ENCODE measurements around the gene DNAJB6. TPM values are rescaled to one million over a fixed set of nuclear protein-coding genes. Genes with fewer than 3 reads are reported as not detected.

Gene DNAJB6
- polyA plus RNA-seq, 1 experiment, result 105 TPM

DNA sequence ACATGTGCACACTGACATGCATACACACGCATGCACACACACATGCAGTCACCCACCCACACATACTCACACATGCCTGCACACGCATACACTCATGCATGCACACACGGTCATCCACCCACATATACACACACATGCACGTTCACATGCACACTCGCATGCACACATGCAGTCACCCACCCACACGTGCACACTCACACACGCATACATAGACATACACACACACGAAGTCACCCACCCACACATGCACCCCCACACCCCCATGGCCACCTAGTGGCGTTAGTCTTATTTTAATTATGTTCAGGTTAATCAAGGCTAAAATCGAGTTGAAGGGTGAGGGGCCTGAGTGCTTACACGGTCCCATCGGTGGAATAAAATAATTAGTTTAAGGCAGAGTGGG, 96.8 kb downstream of the DNAJB6 start:
- CTCF ChIA-PET, result interaction anchor here (1.8 kb wide), 1 partner anchor 40 kb away, joined by 6 read pairs; no protein-coding TSS in a partner anchor
- TF ChIP-seq, protein P1, sequence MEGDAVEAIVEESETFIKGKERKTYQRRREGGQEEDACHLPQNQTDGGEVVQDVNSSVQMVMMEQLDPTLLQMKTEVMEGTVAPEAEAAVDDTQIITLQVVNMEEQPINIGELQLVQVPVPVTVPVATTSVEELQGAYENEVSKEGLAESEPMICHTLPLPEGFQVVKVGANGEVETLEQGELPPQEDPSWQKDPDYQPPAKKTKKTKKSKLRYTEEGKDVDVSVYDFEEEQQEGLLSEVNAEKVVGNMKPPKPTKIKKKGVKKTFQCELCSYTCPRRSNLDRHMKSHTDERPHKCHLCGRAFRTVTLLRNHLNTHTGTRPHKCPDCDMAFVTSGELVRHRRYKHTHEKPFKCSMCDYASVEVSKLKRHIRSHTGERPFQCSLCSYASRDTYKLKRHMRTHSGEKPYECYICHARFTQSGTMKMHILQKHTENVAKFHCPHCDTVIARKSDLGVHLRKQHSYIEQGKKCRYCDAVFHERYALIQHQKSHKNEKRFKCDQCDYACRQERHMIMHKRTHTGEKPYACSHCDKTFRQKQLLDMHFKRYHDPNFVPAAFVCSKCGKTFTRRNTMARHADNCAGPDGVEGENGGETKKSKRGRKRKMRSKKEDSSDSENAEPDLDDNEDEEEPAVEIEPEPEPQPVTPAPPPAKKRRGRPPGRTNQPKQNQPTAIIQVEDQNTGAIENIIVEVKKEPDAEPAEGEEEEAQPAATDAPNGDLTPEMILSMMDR (IDR thresholded peaks at IDR 0.05; ENCODE audit: insufficient read depth, low read depth, low read length), result no peak
- POLR2A ChIA-PET, result no interaction called here

DNA sequence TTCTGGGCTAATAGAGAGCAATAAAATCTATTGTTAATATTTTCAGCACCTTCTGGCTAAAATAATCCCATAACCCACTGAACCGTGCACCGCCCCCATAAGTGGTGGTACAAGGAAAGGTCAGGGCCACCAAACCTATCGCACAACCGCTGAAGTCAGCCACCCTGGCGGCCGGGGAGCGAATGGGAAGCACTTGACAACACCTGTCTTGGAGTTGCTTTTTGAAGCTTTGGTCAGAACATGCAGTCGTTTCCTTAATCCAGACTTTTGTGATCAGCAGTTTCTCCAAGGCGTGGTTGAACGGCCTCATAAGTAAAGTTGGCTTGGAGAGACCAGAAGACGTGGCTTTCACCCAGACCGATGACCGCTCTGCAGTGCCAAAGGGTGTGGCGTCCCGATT, 97.4 kb downstream of the DNAJB6 start:
- H3K27me3 ChIP-seq (ENCODE audit: control insufficient read depth, insufficient read depth, low read length), result no peaks in the 10 kb centered on the region
- H3K36me3 ChIP-seq (ENCODE audit: control insufficient read depth, insufficient read depth, low read length), result no peaks in the 10 kb centered on the region
- TF ChIP-seq, protein P1 (IDR thresholded peaks at IDR 0.05; ENCODE audit: insufficient read depth, low read depth, low read length), result no peak
- ChIA-PET POLR2A (no interaction called here), CTCF (interaction anchor here (1.8 kb wide), 1 partner anchor 40 kb away, joined by 6 read pairs; no protein-coding TSS in a partner anchor)
- no peak overlapping the region for H3K4me3 ChIP-seq (ENCODE audit: low read depth, low read length)
- DNase-seq (ENCODE audit: low read depth), result no peak

More for the DNA sequence above, 96.8 kb downstream of the DNAJB6 start:
- Histone ChIP-seq H3K4me3 (ENCODE audit: low read depth, low read length) (no peak overlapping the region), H3K27me3 (ENCODE audit: control insufficient read depth, insufficient read depth, low read length) (no peaks in the 10 kb centered on the region), H3K36me3 (ENCODE audit: control insufficient read depth, insufficient read depth, low read length) (no peaks in the 10 kb centered on the region)
- DNase-seq (ENCODE audit: low read depth), result no peak

DNA sequence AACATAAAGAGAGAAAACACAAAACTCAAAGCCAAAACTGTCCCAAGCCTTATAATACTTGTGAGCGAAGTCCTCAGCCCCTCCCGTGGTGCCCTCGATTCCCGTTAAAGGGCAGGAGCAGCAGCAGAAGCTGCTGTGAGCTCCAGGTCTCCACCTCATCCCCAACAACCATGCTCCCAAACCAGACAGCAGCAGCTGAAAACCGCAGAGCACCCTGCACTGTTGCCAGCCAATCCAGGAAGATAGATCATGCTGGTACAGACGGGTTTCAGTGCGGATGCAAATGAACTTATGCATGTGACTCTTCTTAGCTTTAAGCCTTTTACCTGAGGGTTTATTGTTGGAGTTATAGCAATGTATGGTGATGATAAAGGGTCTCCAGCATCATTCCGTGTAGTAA, 97.9 kb downstream of the DNAJB6 start:
- Histone ChIP-seq H3K27me3 (ENCODE audit: control insufficient read depth, insufficient read depth, low read length) (no peaks in the 10 kb centered on the region), H3K4me3 (ENCODE audit: low read depth, low read length) (no peak overlapping the region), H3K36me3 (ENCODE audit: control insufficient read depth, insufficient read depth, low read length) (no peaks in the 10 kb centered on the region)
- DNase-seq (ENCODE audit: low read depth), result no peak
- CTCF ChIA-PET, result interaction anchor here (1.8 kb wide), 1 partner anchor 39 kb away, joined by 6 read pairs; no protein-coding TSS in a partner anchor
- POLR2A ChIA-PET, result no interaction called here
- TF ChIP-seq, protein P1 (IDR thresholded peaks at IDR 0.05; ENCODE audit: insufficient read depth, low read depth, low read length), result no peak

DNA sequence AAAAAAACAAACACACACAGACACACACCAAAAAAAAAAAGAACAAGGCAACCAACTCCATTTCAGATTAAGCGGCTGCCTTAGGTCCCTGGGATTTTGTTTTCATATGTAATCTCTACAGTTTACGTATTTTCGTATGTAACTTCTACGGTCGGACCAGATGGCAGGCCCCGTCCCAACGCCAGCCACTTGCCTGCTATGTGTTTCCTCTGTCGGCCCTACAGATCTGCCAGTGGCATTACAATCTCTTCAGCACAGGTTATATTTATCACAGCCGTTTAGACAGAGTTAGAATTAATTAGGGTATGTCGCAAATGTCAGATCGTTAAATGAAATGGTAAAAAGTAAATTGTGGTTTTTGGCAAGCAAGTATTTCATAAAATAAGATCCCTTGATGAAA, 99.3 kb downstream of the DNAJB6 start:
- TF ChIP-seq, protein P1 (IDR thresholded peaks at IDR 0.05; ENCODE audit: insufficient read depth, low read depth, low read length), result no peak
- ChIA-PET POLR2A (no interaction called here), CTCF (interaction anchor here (1.0 kb wide), 1 partner anchor 40 kb away, joined by 3 read pairs; no protein-coding TSS in a partner anchor)
- Histone ChIP-seq H3K27me3 (ENCODE audit: control insufficient read depth, insufficient read depth, low read length) (no peaks in the 10 kb centered on the region), H3K4me3 (ENCODE audit: low read depth, low read length) (no peak overlapping the region), H3K36me3 (ENCODE audit: control insufficient read depth, insufficient read depth, low read length) (no peaks in the 10 kb centered on the region)
- no peak for DNase-seq (ENCODE audit: low read depth)

DNA sequence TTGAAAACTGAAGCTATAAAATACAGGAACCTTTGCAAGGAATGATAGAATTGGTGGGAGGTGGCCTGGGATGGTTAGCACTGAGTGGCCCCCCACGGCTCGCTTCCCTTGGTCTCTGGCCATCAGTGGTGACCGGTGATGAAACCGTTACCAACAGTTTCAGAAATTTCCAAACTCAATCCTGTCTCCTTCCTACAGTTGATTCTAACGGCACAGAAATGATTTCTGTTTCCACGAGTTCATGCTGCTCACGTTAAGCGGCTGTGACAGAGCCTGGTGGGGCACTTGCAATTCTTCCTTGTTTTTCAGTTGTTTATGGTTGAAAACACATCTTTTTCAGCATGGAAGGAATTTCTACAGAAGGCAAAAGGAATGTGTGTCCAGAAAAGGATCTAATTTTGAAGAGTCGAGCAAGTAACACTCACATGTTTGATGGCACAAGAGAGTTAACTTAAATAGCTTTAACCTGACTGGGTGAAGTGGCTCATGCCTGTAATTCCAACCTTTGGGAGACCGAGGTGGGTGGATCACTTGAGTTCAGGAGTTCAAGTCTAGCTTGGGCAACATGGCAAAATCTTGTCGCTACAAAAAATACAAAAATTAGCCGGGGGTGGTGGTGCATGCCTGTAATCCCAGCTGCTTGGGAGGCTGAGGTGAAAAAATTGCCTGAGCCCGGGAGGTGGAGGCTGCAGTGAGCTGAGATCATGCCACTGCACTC, 100.1 kb downstream of the DNAJB6 start:
- TF ChIP-seq, protein P1 (IDR thresholded peaks at IDR 0.05; ENCODE audit: insufficient read depth, low read depth, low read length), result no peak
- Histone ChIP-seq H3K27me3 (ENCODE audit: control insufficient read depth, insufficient read depth, low read length) (no peaks in the 10 kb centered on the region), H3K4me3 (ENCODE audit: low read depth, low read length) (no peak overlapping the region), H3K36me3 (ENCODE audit: control insufficient read depth, insufficient read depth, low read length) (no peaks in the 10 kb centered on the region)
- ChIA-PET CTCF (interaction anchor here (1.0 to 1.2 kb wide), 2 partner anchors 39 kb away, joined by 3 read pairs; no protein-coding TSS in a partner anchor), POLR2A (no interaction called here)
- no peak for DNase-seq (ENCODE audit: low read depth)

Data from BJ (cell line).